CD4-positive, alpha-beta T cell treated with Interleukin-1 beta for 1 hour (primary cell): ENCODE measurements around the gene MAP2K5.

ENCODE experiments used
- DNase-seq, 2 donors: peaks; one replicate each; pipeline ENCODE4 v3.0.0-alpha.2; 2020 to 2022

MAP2K5 gene

GRCh38 chr15:67845974-67846373, 303.5 kb downstream of the MAP2K5 start:
- DNase-seq, result no peak

GRCh38 chr15:67849538-67849937, 307.0 kb downstream of the MAP2K5 start:
- DNase-seq, result no peak

- no peak for DNase-seq
Measured at GRCh38 chr15:67850336-67850735, 307.8 kb downstream of the MAP2K5 start.

- DNase-seq, result peak in 1 of 2 donors; percentile 45
Measured at GRCh38 chr15:67850994-67851571, 308.6 kb downstream of the MAP2K5 start.

- DNase-seq, result no peak
Measured at GRCh38 chr15:67852418-67852817, 309.9 kb downstream of the MAP2K5 start.

GRCh38 chr15:67853454-67853853, 311.0 kb downstream of the MAP2K5 start:
- no peak for DNase-seq

GRCh38 chr15:67854358-67854757, 311.9 kb downstream of the MAP2K5 start:
- no peak for DNase-seq

- no peak for DNase-seq
Measured at GRCh38 chr15:67855842-67856241, 313.3 kb downstream of the MAP2K5 start.
